ENCODE data around the gene ANKRD34C.

ANKRD34C gene

GRCh38 chr15:79282371-79283251, at the start of gene ANKRD34C:
Gene ANKRD34C (plus strand): TSS chr15:79282722. CDS start chr15:79293285, 10,563 bp downstream.
- no peak for FAIRE-seq

DNA sequence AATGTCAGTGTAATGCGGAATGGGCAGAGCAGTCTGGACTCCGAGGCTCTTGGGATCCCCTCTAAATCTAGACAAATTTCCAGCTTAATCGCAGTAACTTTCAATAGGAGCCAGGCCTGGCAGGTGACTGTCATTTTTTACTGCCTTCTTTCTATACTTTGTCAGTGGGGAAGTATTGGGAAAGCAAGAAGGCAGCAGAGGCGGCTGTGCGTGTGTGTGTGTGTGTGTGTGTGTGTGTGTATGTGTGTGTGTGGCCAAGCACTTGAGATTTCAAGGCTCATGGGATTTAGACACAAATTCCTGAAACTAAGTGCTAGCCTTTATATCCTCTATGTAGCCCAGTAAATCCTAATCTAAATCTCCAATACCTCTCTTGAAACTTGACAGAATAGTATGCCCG, 49.3 kb upstream of the ANKRD34C start:
- FAIRE-seq, result no peak

GRCh38 chr15:79240036-79240435, 42.5 kb upstream of the ANKRD34C start:
- no peak for FAIRE-seq

GRCh38 chr15:79243723-79244122, 38.8 kb upstream of the ANKRD34C start:
- FAIRE-seq, result no peak

DNA sequence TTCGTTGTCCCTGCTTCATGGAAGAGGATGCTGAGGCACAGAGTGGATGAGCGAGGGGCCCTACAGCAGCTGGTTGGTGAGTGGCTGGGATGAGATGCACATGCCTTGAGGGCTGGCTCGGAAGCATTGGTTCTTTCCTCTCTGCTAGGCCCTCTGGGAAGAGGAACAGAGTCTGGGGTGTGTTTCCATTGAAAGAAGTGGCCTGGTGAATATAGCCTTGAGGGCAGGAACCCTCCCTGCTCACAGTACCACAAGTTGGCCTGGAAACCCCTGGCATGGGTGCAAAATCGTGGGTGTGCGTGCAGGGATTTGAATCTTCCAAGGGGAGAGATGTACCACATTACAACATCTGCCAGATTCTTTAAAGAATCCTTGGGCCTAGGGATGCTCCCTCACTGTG, 37.6 kb upstream of the ANKRD34C start:
- no peak for FAIRE-seq

- no peak for FAIRE-seq
These were observed 34.3 kb upstream of the ANKRD34C start for GRCh38 chr15:79248183-79248582.

DNA sequence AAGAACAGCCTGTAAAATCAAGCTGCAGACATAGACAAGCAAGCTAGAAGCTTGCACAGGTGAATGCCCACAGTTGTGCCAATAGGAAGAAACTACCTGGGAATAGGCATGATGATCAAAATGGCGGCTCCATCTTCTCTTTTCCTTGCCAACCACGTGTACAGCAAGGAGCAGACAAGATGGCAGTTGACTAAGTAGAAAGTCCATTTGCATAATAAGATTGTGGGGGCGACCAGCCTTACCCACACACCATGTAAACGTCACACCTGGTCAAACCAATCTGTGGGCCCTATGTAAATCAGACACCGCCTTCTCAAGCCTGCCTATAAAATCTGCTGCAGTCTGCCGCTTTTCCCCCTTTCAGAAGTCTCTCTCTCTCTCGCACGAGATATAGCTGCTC, 25.1 kb upstream of the ANKRD34C start:
- FAIRE-seq, result no peak

- FAIRE-seq, result no peak
These were observed 20.7 kb upstream of the ANKRD34C start for GRCh38 chr15:79261836-79262235.

GRCh38 chr15:79265167-79265566, 17.4 kb upstream of the ANKRD34C start:
- no peak for FAIRE-seq

DNA sequence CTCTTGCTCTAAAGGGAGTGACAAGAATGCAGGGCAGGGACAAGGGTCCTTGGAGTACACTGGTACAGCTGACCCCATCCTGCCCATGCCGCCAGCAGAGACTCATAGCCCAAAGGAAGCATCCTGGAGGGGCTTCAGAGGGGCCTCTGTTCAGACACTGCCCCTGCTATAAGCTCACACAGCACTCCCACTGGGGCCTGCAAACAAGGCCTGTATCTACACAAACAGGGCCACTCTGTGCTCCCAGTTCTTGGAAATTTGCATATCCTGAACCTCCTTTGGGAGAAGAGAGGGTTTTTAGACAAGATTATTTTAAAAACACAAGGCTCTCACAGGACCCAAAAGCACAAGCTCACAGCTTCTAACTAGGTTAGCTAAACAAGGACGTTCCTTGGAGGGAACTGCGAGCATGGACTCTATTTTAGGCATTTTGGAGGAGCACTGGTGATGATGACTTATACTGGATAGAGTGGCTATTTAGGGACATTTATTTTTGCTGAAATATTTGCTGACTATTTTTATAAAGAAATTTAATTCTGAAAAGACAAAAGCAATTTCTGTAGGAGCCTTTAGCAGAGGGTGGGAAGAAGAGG, 16.4 kb upstream of the ANKRD34C start:
- no peak for FAIRE-seq

DNA sequence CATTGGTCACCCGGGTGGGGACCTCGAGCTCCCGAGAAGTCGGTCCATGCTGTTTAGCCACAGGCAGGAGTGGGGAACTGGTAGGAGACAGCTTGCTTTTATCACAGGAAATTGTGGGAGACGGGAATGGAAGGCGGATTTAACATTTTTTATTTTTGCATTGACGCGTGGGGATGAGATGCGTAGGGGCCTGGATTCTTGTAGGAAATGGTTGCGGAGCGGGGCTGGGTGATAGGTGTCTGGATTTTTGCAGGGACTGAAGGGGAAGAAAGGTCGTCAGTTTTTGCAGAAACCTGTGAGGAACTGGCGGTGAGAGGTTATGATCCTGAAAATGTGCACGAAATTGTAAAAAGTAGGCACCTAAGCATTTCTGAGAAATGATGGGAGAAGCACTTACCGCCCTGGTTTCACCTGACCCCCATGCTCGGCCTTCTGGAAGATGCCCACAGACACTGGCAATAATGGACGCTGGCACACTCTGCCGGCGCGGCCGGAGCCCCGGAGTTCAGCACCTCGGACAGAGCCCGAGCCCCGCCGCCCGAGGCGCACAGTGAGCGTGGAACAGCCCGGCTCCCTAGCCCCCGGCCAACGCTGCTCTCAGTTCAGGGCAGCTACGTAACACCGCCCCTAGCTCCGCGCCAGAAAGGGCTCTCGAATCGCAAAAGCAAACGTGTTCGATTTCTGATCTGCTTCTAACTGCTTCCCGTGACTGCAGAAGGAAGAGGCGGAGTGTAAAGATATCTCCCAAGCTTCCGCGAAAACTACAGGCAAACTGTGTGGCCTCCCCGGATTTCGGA, 928 bp downstream of the ANKRD34C start:
- no peak for FAIRE-seq

GRCh38 chr15:79290642-79291275, 8.2 kb downstream of the ANKRD34C start:
- FAIRE-seq, result no peak

DNA sequence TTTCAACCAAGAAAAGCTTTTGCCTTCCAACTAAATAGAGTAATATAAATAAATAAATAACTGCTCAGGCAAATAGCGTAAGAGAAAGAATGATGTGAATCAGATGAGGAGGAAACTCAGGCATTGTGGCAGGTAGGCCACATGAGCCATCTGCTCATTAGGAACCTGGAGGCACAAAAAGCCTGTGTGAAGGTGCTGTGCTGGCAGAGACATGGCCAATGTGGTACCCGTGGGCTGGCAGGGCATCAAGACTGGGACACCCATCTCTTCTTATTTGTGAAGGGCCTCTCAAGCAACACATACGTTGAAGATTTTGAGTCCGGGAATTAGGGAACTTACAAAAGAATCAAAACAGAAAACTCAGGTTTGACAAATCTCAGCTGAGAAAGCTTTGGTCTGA, 9.5 kb downstream of the ANKRD34C start:
- FAIRE-seq, result no peak

- FAIRE-seq, result no peak
These were observed 11.6 kb downstream of the ANKRD34C start for GRCh38 chr15:79294075-79294474.

DNA sequence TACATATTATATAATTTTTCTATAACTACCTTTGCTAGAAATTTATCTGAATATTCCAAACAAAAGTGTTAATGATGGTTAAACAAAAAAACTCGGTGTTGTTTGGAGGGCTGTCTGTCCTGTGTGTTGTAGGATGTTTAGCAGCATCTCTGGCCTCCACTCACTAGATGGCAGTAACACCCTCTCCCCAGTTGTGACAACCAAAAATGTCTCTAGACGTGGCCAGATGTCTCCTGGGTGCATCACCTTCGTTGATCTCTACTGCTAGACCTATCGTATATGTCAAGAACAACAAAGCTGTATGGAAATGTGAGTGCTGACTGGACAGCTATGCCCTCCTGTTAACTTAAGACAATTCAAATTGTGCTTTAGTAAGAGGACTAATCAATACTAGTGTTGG, 14.1 kb downstream of the ANKRD34C start:
- FAIRE-seq, result no peak

DNA sequence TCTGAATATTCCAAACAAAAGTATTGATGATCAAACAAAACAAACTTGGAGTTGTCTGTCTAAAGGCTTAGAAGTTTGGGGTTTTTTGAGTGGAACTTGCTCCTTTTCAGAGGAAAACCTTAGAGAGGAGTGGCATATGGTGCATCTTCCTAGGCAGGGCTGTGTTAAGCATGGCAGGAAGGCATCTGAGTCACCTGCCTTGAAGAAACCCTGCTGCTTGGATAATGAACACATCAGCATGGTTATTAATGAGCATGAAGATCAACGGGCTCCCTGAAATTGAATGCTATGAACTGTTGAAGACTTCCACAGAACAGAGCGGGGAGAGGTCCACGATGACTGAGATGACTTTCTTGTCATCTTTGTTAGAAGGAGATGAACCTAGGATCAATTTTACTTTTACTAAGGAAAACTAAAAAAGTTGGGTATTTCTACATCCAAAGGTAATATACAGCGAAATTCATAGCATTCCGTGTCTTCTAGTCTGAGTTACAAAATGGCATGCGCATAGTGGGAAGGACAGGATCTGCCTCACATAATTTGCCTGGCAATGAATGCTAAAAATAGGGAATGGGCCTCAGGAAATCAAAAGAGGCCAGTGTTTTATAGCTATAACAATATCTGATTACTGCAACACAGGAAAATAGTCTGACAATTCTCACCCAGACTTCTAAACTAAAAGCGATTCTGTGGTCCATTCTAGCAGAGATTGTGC, 16.8 kb downstream of the ANKRD34C start:
- FAIRE-seq, result no peak

DNA sequence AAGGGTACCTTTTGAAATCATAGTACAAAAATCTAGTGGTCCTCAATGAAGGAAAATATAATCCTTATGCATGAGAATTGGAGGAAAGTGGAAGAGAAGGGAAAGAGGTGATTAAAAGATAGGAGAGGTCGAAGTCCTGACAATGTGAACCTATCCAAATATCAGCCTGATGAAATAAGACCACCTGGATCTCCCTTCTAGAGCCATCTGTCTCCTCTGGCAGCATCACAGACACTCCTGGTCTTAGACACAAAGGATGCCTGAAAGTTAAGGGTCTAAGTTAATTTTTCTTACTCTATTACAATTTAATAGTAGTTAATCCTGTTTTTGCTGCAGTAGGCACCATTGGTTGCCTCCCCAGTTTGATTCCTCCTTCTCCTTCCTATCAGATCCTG, 17.3 kb downstream of the ANKRD34C start:
- no peak for FAIRE-seq

GRCh38 chr15:79307251-79307650, 24.7 kb downstream of the ANKRD34C start:
- no peak for FAIRE-seq

DNA sequence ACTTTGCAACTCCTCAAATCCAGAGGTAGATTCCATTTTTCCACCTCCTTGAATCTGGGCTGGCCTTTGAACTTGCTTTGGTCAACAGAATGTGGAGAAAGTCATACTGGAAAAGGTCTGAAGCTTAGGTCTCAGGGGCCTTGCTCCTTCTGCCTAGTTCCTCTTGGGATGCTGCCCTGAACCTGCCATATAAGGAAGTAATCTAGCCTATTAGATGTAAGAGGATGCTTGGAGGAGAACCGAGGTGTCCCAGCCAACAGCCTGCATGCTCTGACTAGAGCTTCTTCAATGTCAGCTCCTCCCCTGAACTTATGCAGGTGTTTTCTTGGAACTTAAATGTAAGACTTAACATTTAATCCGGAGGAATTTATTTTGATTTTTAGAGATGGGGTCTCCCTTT, 26.4 kb downstream of the ANKRD34C start:
- no peak for FAIRE-seq

GRCh38 chr15:79310612-79310984, 28.1 kb downstream of the ANKRD34C start:
- FAIRE-seq, result no peak

DNA sequence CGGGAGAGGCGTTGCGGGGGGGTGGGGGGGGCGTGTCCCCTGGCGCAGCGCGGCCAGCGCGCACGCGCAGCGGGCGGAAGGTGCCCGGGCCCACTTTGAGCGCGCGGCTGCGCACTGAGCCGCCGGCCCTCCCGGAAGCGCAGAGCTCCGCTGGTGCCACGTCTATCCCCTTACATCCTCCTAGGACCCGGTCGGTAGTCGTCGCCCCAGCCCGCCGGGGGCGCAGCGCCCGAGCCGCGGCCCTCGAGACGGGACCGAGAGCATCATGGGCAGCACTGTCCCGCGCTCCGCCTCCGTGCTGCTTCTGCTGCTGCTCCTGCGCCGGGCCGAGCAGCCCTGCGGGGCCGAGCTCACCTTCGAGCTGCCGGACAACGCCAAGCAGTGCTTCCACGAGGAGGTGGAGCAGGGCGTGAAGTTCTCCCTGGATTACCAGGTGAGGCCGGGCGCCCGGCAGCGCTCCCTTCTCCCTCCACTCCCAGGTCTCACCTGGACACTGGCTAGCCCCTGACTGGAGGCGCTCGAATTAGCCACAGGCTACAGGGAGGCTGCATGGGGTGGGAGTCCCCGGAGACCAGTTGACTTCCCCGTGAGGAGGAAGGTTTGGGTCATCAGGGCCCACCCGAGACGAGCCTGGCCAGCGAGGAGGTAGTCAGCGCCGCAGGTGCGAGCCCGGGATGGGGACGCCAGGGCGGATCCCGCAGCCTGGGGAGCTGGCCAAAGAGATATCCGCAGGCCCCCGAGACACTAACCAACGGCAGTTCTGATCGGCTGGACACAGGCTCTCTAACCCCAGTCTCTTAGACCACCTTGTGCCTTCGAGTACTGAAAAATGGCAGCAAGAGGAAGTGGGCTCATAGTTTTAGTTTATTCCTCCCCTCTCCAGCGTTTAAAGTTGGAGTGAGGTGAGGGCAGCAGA, 28.7 kb downstream of the ANKRD34C start, which contains the start of gene TMED3:
TSS of gene TMED3 (plus strand) at position 128 of the 916 bp plus-strand sequence. CDS start at position 266, 138 bp downstream.
- FAIRE-seq, result no peak

Measured in islet of Langerhans (tissue), 1 donor.